ENCODE results near the gene PRTFDC1.
"Not testable (repeated sequence)": the region's sequence is repeated elsewhere in the genome, so short reads cannot be mapped to it uniquely, and the experiment has no call there.

Gene PRTFDC1

DNA sequence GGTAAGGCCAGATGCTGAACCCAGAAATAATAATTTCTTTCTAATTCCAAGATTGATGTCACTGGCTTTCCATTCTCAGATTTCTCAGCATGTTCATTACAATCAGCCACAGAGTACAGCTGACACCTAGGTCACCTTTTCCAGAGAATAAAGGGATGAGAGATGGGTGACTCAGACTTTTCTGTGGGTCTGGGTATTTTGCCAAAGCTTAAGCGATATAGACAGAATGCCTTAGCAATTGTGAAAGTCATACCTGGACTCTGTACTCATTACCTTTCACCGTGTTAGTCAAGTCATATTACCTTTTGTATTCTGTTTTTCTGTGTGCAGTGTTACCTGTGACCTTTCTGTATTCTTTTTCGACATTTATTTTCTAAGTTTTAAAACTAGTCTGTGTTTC is 10.6 kb upstream of the PRTFDC1 start:
- Histone ChIP-seq H3K9me3 (ENCODE audit: insufficient read depth, low read depth, low read length) (no peaks in the 10 kb centered on the region), H3K27ac (ENCODE audit: low read length) (no peak overlapping the region), H3K9ac (ENCODE audit: low read depth, low read length) (no peak overlapping the region), H3K27me3 (ENCODE audit: insufficient read depth, low read length) (no peaks in the 10 kb centered on the region), H3K4me3 (ENCODE audit: low read length) (no peak overlapping the region), H3K4me1 (ENCODE audit: insufficient read depth, low read length) (no peaks in the 10 kb centered on the region; the same call in 1 of the 2 replicates), H3K36me3 (ENCODE audit: insufficient read depth, low read depth, low read length) (no peaks in the 10 kb centered on the region)

DNA sequence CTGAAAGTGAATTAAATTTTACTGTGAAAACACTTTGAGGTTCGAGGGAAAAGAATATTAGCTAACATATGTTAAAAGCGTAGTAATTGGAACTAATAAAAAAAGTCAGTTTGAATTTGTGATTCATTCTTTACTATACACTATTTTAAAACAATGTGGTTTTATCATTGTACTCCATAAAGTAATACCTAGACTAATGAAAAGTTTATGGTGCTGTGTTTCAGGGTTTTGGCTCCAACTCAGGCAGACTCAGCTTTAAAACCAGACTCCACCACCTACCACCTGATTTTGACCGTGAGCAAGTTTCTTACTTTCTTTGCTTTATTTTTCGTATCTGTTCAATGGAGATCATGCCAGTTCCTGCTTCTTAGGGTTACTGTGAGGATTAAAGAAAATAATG is 9.2 kb upstream of the PRTFDC1 start:
- no peaks in the 10 kb centered on the region; the same call in 1 of the 2 replicates for H3K4me1 ChIP-seq (ENCODE audit: insufficient read depth, low read length)
- no peak overlapping the region for H3K4me3 ChIP-seq (ENCODE audit: low read length)
- H3K9me3 ChIP-seq (ENCODE audit: insufficient read depth, low read depth, low read length): no peaks in the 10 kb centered on the region
- H3K27ac ChIP-seq (ENCODE audit: low read length): no peak overlapping the region
- no peaks in the 10 kb centered on the region for H3K36me3 ChIP-seq (ENCODE audit: insufficient read depth, low read depth, low read length)
- no peak overlapping the region for H3K9ac ChIP-seq (ENCODE audit: low read depth, low read length)
- H3K27me3 ChIP-seq (ENCODE audit: insufficient read depth, low read length): no peaks in the 10 kb centered on the region

GRCh38 chr10:24959382-24959730 is 7.0 kb upstream of the PRTFDC1 start:
- Histone ChIP-seq H3K27me3 (ENCODE audit: insufficient read depth, low read length) (no peaks in the 10 kb centered on the region), H3K36me3 (ENCODE audit: insufficient read depth, low read depth, low read length) (no peaks in the 10 kb centered on the region), H3K4me3 (ENCODE audit: low read length) (no peak overlapping the region), H3K9ac (ENCODE audit: low read depth, low read length) (no peak overlapping the region), H3K4me1 (ENCODE audit: insufficient read depth, low read length) (no peaks in the 10 kb centered on the region; the same call in 1 of the 2 replicates), H3K9me3 (ENCODE audit: insufficient read depth, low read depth, low read length) (no peaks in the 10 kb centered on the region), H3K27ac (ENCODE audit: low read length) (no peak overlapping the region)

- Histone ChIP-seq H3K9ac (ENCODE audit: low read depth, low read length) (no peak overlapping the region), H3K27me3 (ENCODE audit: insufficient read depth, low read length) (no peaks in the 10 kb centered on the region), H3K36me3 (ENCODE audit: insufficient read depth, low read depth, low read length) (no peaks in the 10 kb centered on the region), H3K27ac (ENCODE audit: low read length) (no peak overlapping the region), H3K9me3 (ENCODE audit: insufficient read depth, low read depth, low read length) (no peaks in the 10 kb centered on the region), H3K4me1 (ENCODE audit: insufficient read depth, low read length) (peaks cover 3% of the 10 kb centered on the region; the same call in 1 of the 2 replicates), H3K4me3 (ENCODE audit: low read length) (no peak overlapping the region)
These were observed 6.4 kb upstream of the PRTFDC1 start for GRCh38 chr10:24958721-24959381.

DNA sequence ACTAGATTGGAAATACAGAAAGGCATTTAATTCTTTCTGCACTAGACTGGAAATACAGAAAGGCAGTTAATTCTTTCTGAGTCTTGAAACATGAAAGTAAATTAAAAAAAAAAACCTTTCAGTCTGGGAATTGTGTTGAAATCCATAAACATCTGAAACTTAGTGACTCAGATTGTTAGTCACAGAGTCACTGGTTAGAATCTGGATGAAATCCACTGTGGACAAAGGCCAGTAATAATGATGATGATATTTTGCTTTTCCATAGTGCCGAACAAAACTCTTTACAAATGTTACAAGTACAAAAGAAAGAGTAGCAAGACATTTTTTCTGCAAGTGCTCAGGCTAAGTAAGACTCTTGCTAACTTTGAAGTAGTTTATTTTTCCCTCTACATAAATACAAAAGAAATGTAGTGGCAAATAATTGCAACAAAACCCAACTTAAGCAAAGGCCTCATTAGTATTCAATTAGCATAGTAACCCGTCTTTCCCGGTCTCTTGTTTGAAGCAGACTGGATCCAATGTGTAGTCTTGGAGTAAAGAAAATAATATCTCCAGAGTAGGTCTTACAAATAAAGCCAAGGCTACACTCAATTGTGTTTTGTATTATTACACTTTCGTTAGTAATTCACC is 5.8 kb upstream of the PRTFDC1 start:
- no peaks in the 10 kb centered on the region for H3K9me3 ChIP-seq (ENCODE audit: insufficient read depth, low read depth, low read length)
- peaks cover 10% of the 10 kb centered on the region for H3K4me1 ChIP-seq (ENCODE audit: insufficient read depth, low read length)
- H3K27ac ChIP-seq (ENCODE audit: low read length): no peak overlapping the region
- no peak overlapping the region for H3K4me3 ChIP-seq (ENCODE audit: low read length)
- no peak overlapping the region for H3K9ac ChIP-seq (ENCODE audit: low read depth, low read length)
- H3K27me3 ChIP-seq (ENCODE audit: insufficient read depth, low read length): no peaks in the 10 kb centered on the region
- no peaks in the 10 kb centered on the region for H3K36me3 ChIP-seq (ENCODE audit: insufficient read depth, low read depth, low read length)

GRCh38 chr10:24957624-24958051 is 5.2 kb upstream of the PRTFDC1 start:
- not testable (repeated sequence) for H3K9me3 ChIP-seq (ENCODE audit: insufficient read depth, low read depth, low read length); H3K36me3 ChIP-seq (ENCODE audit: insufficient read depth, low read depth, low read length); H3K27me3 ChIP-seq (ENCODE audit: insufficient read depth, low read length); H3K27ac ChIP-seq (ENCODE audit: low read length); H3K9ac ChIP-seq (ENCODE audit: low read depth, low read length); H3K4me3 ChIP-seq (ENCODE audit: low read length)
- peaks cover 11% of the 10 kb centered on the region for H3K4me1 ChIP-seq (ENCODE audit: insufficient read depth, low read length)

GRCh38 chr10:24953675-24954074 is 1.3 kb upstream of the PRTFDC1 start:
- peak overlapping the region; percentile 92 for H3K27ac ChIP-seq (ENCODE audit: low read length)
- no peaks in the 10 kb centered on the region for H3K36me3 ChIP-seq (ENCODE audit: insufficient read depth, low read depth, low read length)
- H3K4me3 ChIP-seq (ENCODE audit: low read length): peak overlapping the region; percentile 60; the same call in 1 of the 2 replicates
- H3K27me3 ChIP-seq (ENCODE audit: insufficient read depth, low read length): no peaks in the 10 kb centered on the region
- H3K9ac ChIP-seq (ENCODE audit: low read depth, low read length): peak overlapping the region; percentile 77; the same call in 1 of the 2 replicates
- H3K9me3 ChIP-seq (ENCODE audit: insufficient read depth, low read depth, low read length): no peaks in the 10 kb centered on the region
- H3K4me1 ChIP-seq (ENCODE audit: insufficient read depth, low read length): peaks cover 27% of the 10 kb centered on the region

GRCh38 chr10:24952707-24953645 is 570 bp upstream of the PRTFDC1 start:
- no peaks in the 10 kb centered on the region for H3K9me3 ChIP-seq (ENCODE audit: insufficient read depth, low read depth, low read length)
- no peaks in the 10 kb centered on the region for H3K27me3 ChIP-seq (ENCODE audit: insufficient read depth, low read length)
- peaks cover 27% of the 10 kb centered on the region for H3K4me1 ChIP-seq (ENCODE audit: insufficient read depth, low read length)
- H3K27ac ChIP-seq (ENCODE audit: low read length): peak overlapping the region; percentile 92
- peak overlapping the region; percentile 60 for H3K4me3 ChIP-seq (ENCODE audit: low read length)
- no peaks in the 10 kb centered on the region for H3K36me3 ChIP-seq (ENCODE audit: insufficient read depth, low read depth, low read length)
- peak overlapping the region; percentile 77; the same call in 1 of the 2 replicates for H3K9ac ChIP-seq (ENCODE audit: low read depth, low read length)

GRCh38 chr10:24951201-24952142 is 934 bp downstream of the PRTFDC1 start:
- Histone ChIP-seq H3K9me3 (ENCODE audit: insufficient read depth, low read depth, low read length) (no peaks in the 10 kb centered on the region), H3K27me3 (ENCODE audit: insufficient read depth, low read length) (no peaks in the 10 kb centered on the region), H3K4me1 (ENCODE audit: insufficient read depth, low read length) (peaks cover 27% of the 10 kb centered on the region), H3K36me3 (ENCODE audit: insufficient read depth, low read depth, low read length) (no peaks in the 10 kb centered on the region), H3K9ac (ENCODE audit: low read depth, low read length) (peak overlapping the region; percentile 77), H3K4me3 (ENCODE audit: low read length) (peak overlapping the region; percentile 60), H3K27ac (ENCODE audit: low read length) (peak overlapping the region; percentile 92)

DNA sequence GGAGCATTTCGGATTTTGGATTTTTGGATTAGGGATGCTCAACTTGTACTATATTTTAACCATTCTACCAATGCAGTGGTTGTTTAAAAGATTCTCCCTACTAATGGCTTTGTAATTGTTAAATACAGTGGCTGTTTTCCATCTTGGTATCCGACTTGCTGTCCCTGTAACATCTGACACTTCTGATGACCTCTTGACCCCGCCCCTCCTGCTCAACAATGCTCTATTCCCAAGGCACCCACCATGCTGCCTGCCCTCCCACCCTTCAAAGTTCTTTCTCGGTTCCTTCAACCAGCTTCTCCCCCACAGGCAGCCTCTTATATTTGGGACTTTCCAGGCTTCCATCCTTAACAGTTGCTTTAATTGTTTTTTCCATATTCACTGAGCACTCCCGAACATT is 2.0 kb downstream of the PRTFDC1 start:
- Histone ChIP-seq H3K4me1 (ENCODE audit: insufficient read depth, low read length) (peaks cover 27% of the 10 kb centered on the region), H3K27ac (ENCODE audit: low read length) (peak overlapping the region; percentile 69), H3K4me3 (ENCODE audit: low read length) (peak overlapping the region; percentile 60; the same call in 1 of the 2 replicates), H3K9ac (ENCODE audit: low read depth, low read length) (peak overlapping the region; percentile 77; the same call in 1 of the 2 replicates), H3K9me3 (ENCODE audit: insufficient read depth, low read depth, low read length) (no peaks in the 10 kb centered on the region), H3K36me3 (ENCODE audit: insufficient read depth, low read depth, low read length) (no peaks in the 10 kb centered on the region), H3K27me3 (ENCODE audit: insufficient read depth, low read length) (no peaks in the 10 kb centered on the region)

DNA sequence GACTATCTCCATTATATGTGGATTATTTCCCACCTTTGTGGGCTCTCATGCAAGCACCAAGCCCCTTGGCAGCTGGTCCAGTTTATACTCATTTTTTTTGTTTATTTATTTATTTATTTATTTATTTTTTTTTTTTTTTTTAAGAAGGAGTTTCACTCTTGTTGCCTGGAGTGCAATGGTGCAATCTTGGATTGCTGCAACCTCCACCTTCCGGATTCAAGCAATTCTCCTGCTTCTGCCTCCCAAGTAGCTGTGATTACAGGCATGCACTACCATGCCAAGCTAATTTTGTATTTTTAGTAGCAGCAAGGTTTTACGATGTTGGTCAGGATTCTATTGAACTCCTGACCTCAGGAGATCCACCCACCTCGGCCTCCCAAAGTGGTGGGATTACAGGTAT is 2.8 kb downstream of the PRTFDC1 start:
- Histone ChIP-seq H3K4me3 (ENCODE audit: low read length) (no peak overlapping the region), H3K36me3 (ENCODE audit: insufficient read depth, low read depth, low read length) (no peaks in the 10 kb centered on the region), H3K27me3 (ENCODE audit: insufficient read depth, low read length) (no peaks in the 10 kb centered on the region)

More for the DNA sequence above, 2.8 kb downstream of the PRTFDC1 start:
- no peaks in the 10 kb centered on the region for H3K9me3 ChIP-seq (ENCODE audit: insufficient read depth, low read depth, low read length)
- H3K9ac ChIP-seq (ENCODE audit: low read depth, low read length): no peak overlapping the region
- peaks cover 27% of the 10 kb centered on the region for H3K4me1 ChIP-seq (ENCODE audit: insufficient read depth, low read length)
- H3K27ac ChIP-seq (ENCODE audit: low read length): no peak overlapping the region
